ENCODE data around the gene KCTD17. TPM values are rescaled to one million over a fixed set of nuclear protein-coding genes. Genes with fewer than 3 reads are reported as not detected.

KCTD17 gene
- total RNA-seq, 4 donors from 2014 or later = 9.5 to 30.5 (median 13.5) TPM

- Histone ChIP-seq H3K4me1 (peaks cover 0 to 11% (median 0%) of the 10 kb centered on the region in 4 donors), H3K27me3 (no peaks in the 10 kb centered on the region)
These were observed 52.3 kb downstream of the KCTD17 start for GRCh38 chr22:37103656-37104452.

DNA sequence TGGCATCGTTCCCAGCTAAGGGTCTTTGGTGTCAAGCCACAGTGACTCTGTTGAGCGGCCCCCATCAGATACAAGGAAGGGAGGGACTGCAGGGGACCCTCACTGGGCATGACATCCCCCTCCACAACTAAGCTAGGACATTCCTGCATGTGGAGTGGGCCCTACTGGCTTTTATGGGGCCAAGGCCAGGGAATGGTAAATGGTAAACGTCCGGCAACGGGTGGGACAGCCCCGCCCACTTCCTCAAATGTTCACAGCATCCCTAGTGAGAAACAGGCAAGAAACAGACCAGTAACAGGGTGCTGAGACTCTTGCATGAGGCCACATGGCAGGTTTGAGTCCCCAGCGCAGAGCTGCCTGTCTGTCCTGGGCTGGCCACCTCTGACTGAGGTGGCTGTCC lies 53.6 kb downstream of the KCTD17 start:
- Histone ChIP-seq H3K27ac (no peak overlapping the region), H3K36me3 (no peaks in the 10 kb centered on the region), H3K4me1 (peaks cover 0 to 8% (median 0%) of the 10 kb centered on the region in 4 donors), H3K27me3 (no peaks in the 10 kb centered on the region), H3K9me3 (no peaks in the 10 kb centered on the region), H3K4me3 (no peak overlapping the region)
- no peak for TF ChIP-seq CTCF (IDR thresholded peaks at IDR 0.05)
- TF ChIP-seq POLR2A (IDR thresholded peaks at IDR 0.05) = no peak
- DNase-seq = no peak

More at GRCh38 chr22:37103656-37104452, 52.3 kb downstream of the KCTD17 start:
- H3K4me3 ChIP-seq = no peak overlapping the region
- TF ChIP-seq POLR2A (IDR thresholded peaks at IDR 0.05) (no peak), CTCF (IDR thresholded peaks at IDR 0.05) (no peak)
- no peaks in the 10 kb centered on the region for H3K9me3 ChIP-seq
- no peaks in the 10 kb centered on the region for H3K36me3 ChIP-seq
- H3K27ac ChIP-seq = no peak overlapping the region
- no peak for DNase-seq

DNA sequence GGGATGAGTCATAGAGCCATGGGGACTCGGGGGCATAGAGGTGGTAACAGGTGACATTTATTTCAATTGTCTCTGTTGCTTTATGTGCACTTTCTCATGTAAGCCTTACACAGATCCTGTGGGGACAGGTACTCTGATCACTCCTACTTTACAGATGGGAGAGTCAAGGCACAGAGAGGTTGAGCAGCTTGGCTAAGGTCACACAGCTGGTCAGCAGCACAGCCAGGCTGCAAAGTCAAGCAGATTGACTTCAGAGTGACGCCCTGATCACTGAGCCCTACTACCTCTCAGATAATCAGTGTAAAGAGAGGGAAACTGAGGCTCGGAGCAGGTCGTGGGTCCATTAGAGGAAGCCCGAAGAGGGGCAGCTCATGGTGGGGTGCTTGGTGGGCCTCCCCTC lies 54.4 kb downstream of the KCTD17 start:
- no peak for DNase-seq
- Histone ChIP-seq H3K27ac (no peak overlapping the region), H3K27me3 (no peaks in the 10 kb centered on the region), H3K4me3 (no peak overlapping the region), H3K36me3 (no peaks in the 10 kb centered on the region), H3K9me3 (no peaks in the 10 kb centered on the region), H3K4me1 (peaks cover 0 to 5% (median 0%) of the 10 kb centered on the region in 4 donors)
- TF ChIP-seq POLR2A (IDR thresholded peaks at IDR 0.05) = no peak
- no peak for TF ChIP-seq CTCF (IDR thresholded peaks at IDR 0.05)

- no peaks in the 10 kb centered on the region for H3K27me3 ChIP-seq
- no peaks in the 10 kb centered on the region for H3K9me3 ChIP-seq
- H3K4me3 ChIP-seq = no peak overlapping the region
- DNase-seq = no peak
- H3K27ac ChIP-seq = no peak overlapping the region
- peaks cover 0 to 5% (median 0%) of the 10 kb centered on the region in 4 donors for H3K4me1 ChIP-seq
- TF ChIP-seq POLR2A (IDR thresholded peaks at IDR 0.05) = no peak
- no peak for TF ChIP-seq CTCF (IDR thresholded peaks at IDR 0.05)
- no peaks in the 10 kb centered on the region for H3K36me3 ChIP-seq
These were observed 56.5 kb downstream of the KCTD17 start for GRCh38 chr22:37107816-37108621.

- Histone ChIP-seq H3K4me3 (no peak within 1 kb of the TSS), H3K27ac (no peak within 1 kb of the TSS), H3K27me3 (no peaks in the 10 kb centered on the region), H3K4me1 (peaks cover 0 to 5% (median 0%) of the 10 kb centered on the region in 4 donors), H3K9me3 (no peaks in the 10 kb centered on the region), H3K36me3 (no peaks in the 10 kb centered on the region)
- no peak for DNase-seq
- TF ChIP-seq CTCF (IDR thresholded peaks at IDR 0.05) (no peak), POLR2A (IDR thresholded peaks at IDR 0.05) (no peak)
These were observed 57.8 kb downstream of the KCTD17 start, which contains the start of gene TMPRSS6 for GRCh38 chr22:37109242-37109917. TMPRSS6 (minus strand) TSS chr22:37109713; CDS start chr22:37103417, 6,296 bp downstream.

Measured in Peyer's patch (tissue), 4 donors.